ENCODE data around the gene AGAP1.

GRCh38 chr2:235630718-235631296, 137.0 kb downstream of the AGAP1 start:
- TF ChIP-seq, protein P1, sequence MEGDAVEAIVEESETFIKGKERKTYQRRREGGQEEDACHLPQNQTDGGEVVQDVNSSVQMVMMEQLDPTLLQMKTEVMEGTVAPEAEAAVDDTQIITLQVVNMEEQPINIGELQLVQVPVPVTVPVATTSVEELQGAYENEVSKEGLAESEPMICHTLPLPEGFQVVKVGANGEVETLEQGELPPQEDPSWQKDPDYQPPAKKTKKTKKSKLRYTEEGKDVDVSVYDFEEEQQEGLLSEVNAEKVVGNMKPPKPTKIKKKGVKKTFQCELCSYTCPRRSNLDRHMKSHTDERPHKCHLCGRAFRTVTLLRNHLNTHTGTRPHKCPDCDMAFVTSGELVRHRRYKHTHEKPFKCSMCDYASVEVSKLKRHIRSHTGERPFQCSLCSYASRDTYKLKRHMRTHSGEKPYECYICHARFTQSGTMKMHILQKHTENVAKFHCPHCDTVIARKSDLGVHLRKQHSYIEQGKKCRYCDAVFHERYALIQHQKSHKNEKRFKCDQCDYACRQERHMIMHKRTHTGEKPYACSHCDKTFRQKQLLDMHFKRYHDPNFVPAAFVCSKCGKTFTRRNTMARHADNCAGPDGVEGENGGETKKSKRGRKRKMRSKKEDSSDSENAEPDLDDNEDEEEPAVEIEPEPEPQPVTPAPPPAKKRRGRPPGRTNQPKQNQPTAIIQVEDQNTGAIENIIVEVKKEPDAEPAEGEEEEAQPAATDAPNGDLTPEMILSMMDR (IDR thresholded peaks at IDR 0.05) = no peak
- TF ChIP-seq POLR2A (IDR thresholded peaks at IDR 0.05) = no peak
